Measurements from ENCODE around the gene C9.

Gene C9

GRCh38 chr5:39302472-39302871, 61.8 kb downstream of the C9 start:
- in situ Hi-C loops (cut with MboI; ENCODE audit: low pct_unique_long_range_greater_than_20kb, low sequenced_read_pairs, unreplicated experiment): no loop called here
- no peak for TF ChIP-seq CTCF (IDR thresholded peaks at IDR 0.05; ENCODE audit: extremely low read depth, insufficient read depth, missing control alignments)
- DNase-seq (ENCODE audit: low spot score): no peak

- in situ Hi-C loops (cut with MboI; ENCODE audit: low pct_unique_long_range_greater_than_20kb, low sequenced_read_pairs, unreplicated experiment): no loop called here
- DNase-seq (ENCODE audit: low spot score): no peak
- no peak for TF ChIP-seq CTCF (IDR thresholded peaks at IDR 0.05; ENCODE audit: extremely low read depth, insufficient read depth, missing control alignments)
Measured at GRCh38 chr5:39301406-39301805, 62.9 kb downstream of the C9 start.

GRCh38 chr5:39299962-39300361, 64.3 kb downstream of the C9 start:
- no peak for TF ChIP-seq CTCF (IDR thresholded peaks at IDR 0.05; ENCODE audit: extremely low read depth, insufficient read depth, missing control alignments)
- in situ Hi-C loops (cut with MboI; ENCODE audit: low pct_unique_long_range_greater_than_20kb, low sequenced_read_pairs, unreplicated experiment): no loop called here
- DNase-seq (ENCODE audit: low spot score): no peak

- TF ChIP-seq CTCF (IDR thresholded peaks at IDR 0.05; ENCODE audit: extremely low read depth, insufficient read depth, missing control alignments): no peak
- in situ Hi-C loops (cut with MboI; ENCODE audit: low pct_unique_long_range_greater_than_20kb, low sequenced_read_pairs, unreplicated experiment): no loop called here
- DNase-seq (ENCODE audit: low spot score): no peak
Measured at GRCh38 chr5:39294736-39295135, 69.6 kb downstream of the C9 start.

- DNase-seq (ENCODE audit: low spot score): no peak
- no peak for TF ChIP-seq CTCF (IDR thresholded peaks at IDR 0.05; ENCODE audit: extremely low read depth, insufficient read depth, missing control alignments)
- in situ Hi-C loops (cut with MboI; ENCODE audit: low pct_unique_long_range_greater_than_20kb, low sequenced_read_pairs, unreplicated experiment): loop anchor here (10.0 kb wide), 1 partner anchor 70 kb away; the partner anchor contains the start of gene FYB1
Measured at GRCh38 chr5:39284552-39284951, 79.7 kb downstream of the C9 start.

GRCh38 chr5:39283231-39283818, 81.0 kb downstream of the C9 start:
- peak; percentile 65 for TF ChIP-seq CTCF (IDR thresholded peaks at IDR 0.05; ENCODE audit: extremely low read depth, insufficient read depth, missing control alignments)
- in situ Hi-C loops (cut with MboI; ENCODE audit: low pct_unique_long_range_greater_than_20kb, low sequenced_read_pairs, unreplicated experiment): loop anchor here (10.0 kb wide), 1 partner anchor 69 kb away; the partner anchor contains the start of gene FYB1

More at GRCh38 chr5:39283231-39283818, 81.0 kb downstream of the C9 start:
- DNase-seq (ENCODE audit: low spot score): peak; percentile 47

Data from GM13977 (cell line).